HCT116 (cell line): ENCODE measurements around the gene GAPT. TPM values are rescaled to one million over a fixed set of nuclear protein-coding genes. Genes with fewer than 3 reads are reported as not detected.

Experiments used
- ATAC-seq: fragments of 200-7000 bp; cut with Tn5 transposase; 2 replicates; pipeline ENCODE4 v1.9.1; 2020; ENCODE audit warnings: mild to moderate bottlenecking, moderate library complexity
- BruUV-seq: library from RNA; stranded (reverse); fragments of 400-500 nt; replicated peaks from 2 replicates; lab custom pipeline; 2021; lab: Mats Ljungman, UMichigan
- CTCF ChIA-PET: fragments of 300-600 bp; sonication (Branson Sonifier 250); formaldehyde crosslinking; loops from one replicate; lab custom pipeline; 2021; ENCODE audit warnings: antibody characterized with exemption; lab: Charles Lee
- POLR2A ChIA-PET: fragments of 300-600, 350-600 bp; sonication (Branson Sonifier 250); formaldehyde crosslinking; loops from one replicate; lab custom pipeline; 2021; ENCODE audit warnings: antibody characterized with exemption; lab: Charles Lee
- RAD21 ChIA-PET, 2 experiments: fragments of 300-600 bp; sonication (Branson Sonifier 250); formaldehyde crosslinking; loops; one replicate each; lab custom pipeline; 2023; ENCODE audit warnings: low total read pairs in 2 of 2; ENCODE audit not compliant: uncharacterized antibody in 2 of 2, unreplicated experiment in 2 of 2, low non-redundant PET in 1 of 2; lab: Charles Lee
- DNase-seq: peaks from one replicate; pipeline ENCODE4 v3.0.0-alpha.2; 2010; ENCODE audit warnings: low read depth, low spot score
- H2AFZ ChIP-seq: fragments of 200-600 bp; shearing (Covaris generic), sonication (generic); 2 replicates; pipeline ENCODE4 v1.6.1; 2017; ENCODE audit warnings: low read depth, mixed run types, mixed read lengths, antibody characterized with exemption, low read length; ENCODE audit not compliant: poor library complexity, severe bottlenecking
- H3K27ac ChIP-seq: 2 replicates; pipeline ENCODE4 v1.5.1; 2012; ENCODE audit warnings: low read depth, low read length
- H3K27me3 ChIP-seq: fragments of 200-600 bp; sonication (generic); 2 replicates; pipeline ENCODE4 v1.6.1; 2016; ENCODE audit warnings: mixed run types, low read length, mixed read lengths; ENCODE audit not compliant: insufficient read depth
- H3K36me3 ChIP-seq, 2 experiments: fragments of 200-500 bp in 1 of 2; fragments of 200-600 bp in 1 of 2; sonication (Bioruptor generic) in 1 of 2; sonication (generic) in 1 of 2; 2 replicates each; pipeline versions ENCODE4 v1.5.1 to v1.6.1; 2014 to 2016; ENCODE audit warnings: low read length in 2 of 2, inconsistent platforms in 1 of 2, mixed read lengths in 1 of 2, mixed run types in 1 of 2; ENCODE audit not compliant: insufficient read depth in 2 of 2, control insufficient read depth in 1 of 2
- H3K4me1 ChIP-seq, 2 experiments: fragments of 200-600 bp in 1 of 2; sonication (generic) in 1 of 2; 2 replicates each; pipeline versions ENCODE4 v1.5.1 to v1.6.1; 2012 to 2017; ENCODE audit warnings: low read length in 2 of 2, inconsistent platforms in 1 of 2, mild to moderate bottlenecking in 1 of 2, mixed read lengths in 1 of 2, mixed run types in 1 of 2, moderate library complexity in 1 of 2; ENCODE audit not compliant: insufficient read depth in 2 of 2, control insufficient read depth in 1 of 2
- H3K4me2 ChIP-seq: fragments of 200-600 bp; sonication (generic); 2 replicates; pipeline ENCODE4 v1.6.1; 2017; ENCODE audit warnings: mixed run types, low read length, mixed read lengths
- H3K4me3 ChIP-seq, 2 experiments: fragments of 200-600 bp in 1 of 2; sonication (generic) in 1 of 2; replicated peaks in 1 of 2; 2 replicates each; pipeline ENCODE4 v1.5.1; 2011 to 2016; ENCODE audit warnings: low read length in 2 of 2, control low read depth in 1 of 2, low read depth in 1 of 2, mild to moderate bottlenecking in 1 of 2, mixed read lengths in 1 of 2, mixed run types in 1 of 2
- H3K79me2 ChIP-seq: fragments of 200-600 bp; sonication (generic); 2 replicates; pipeline ENCODE4 v1.6.1; 2017; ENCODE audit warnings: mild to moderate bottlenecking, mixed run types, low read length, moderate library complexity, mixed read lengths; ENCODE audit not compliant: insufficient read depth
- H3K9ac ChIP-seq: fragments of 200-600 bp; sonication (generic); 2 replicates; pipeline ENCODE4 v1.6.1; 2016; ENCODE audit warnings: low read length, mixed read lengths
- H3K9me2 ChIP-seq: fragments of 200-600 bp; sonication (generic), shearing (Covaris generic); 2 replicates; pipeline ENCODE4 v1.6.1; 2017; ENCODE audit warnings: mixed run types, mild to moderate bottlenecking, moderate library complexity; ENCODE audit not compliant: insufficient read depth
- H3K9me3 ChIP-seq, 2 experiments: fragments of 200-500 bp in 1 of 2; fragments of 200-600 bp in 1 of 2; sonication (Bioruptor generic) in 1 of 2; sonication (generic) in 1 of 2; 2 replicates each; pipeline ENCODE4 v1.6.1; 2014 to 2017; ENCODE audit warnings: low read length in 2 of 2, mixed read lengths in 2 of 2, inconsistent platforms in 1 of 2, low read depth in 1 of 2, mild to moderate bottlenecking in 1 of 2, mixed run types in 1 of 2, moderate library complexity in 1 of 2; ENCODE audit not compliant: control insufficient read depth in 1 of 2, insufficient read depth in 1 of 2
- H4K20me1 ChIP-seq: fragments of 200-600 bp; sonication (generic), shearing (Covaris generic); 2 replicates; pipeline ENCODE4 v1.6.1; 2017; ENCODE audit warnings: mixed run types, mild to moderate bottlenecking, moderate library complexity; ENCODE audit not compliant: insufficient read depth
- CBX3 ChIP-seq: IDR thresholded peaks from 2 replicates; pipeline ENCODE4 v1.6.1; 2012; ENCODE audit warnings: low read depth
- EZH2 ChIP-seq: fragments of 200-600 bp; sonication (generic); IDR thresholded peaks from 2 replicates; pipeline ENCODE4 v1.6.1; 2017; ENCODE audit warnings: antibody characterized with exemption, mixed run types
- MAX ChIP-seq: IDR thresholded peaks from 2 replicates; pipeline ENCODE4 v1.6.1; 2012
- POLR2A ChIP-seq: IDR thresholded peaks from 2 replicates; pipeline ENCODE4 v1.7.0; 2011; ENCODE audit warnings: borderline replicate concordance; ENCODE audit not compliant: insufficient read depth, insufficient read length; ENCODE audit errors: extremely low read depth
- RAD21 ChIP-seq: IDR thresholded peaks from 2 replicates; pipeline ENCODE4 v1.6.1; 2012; ENCODE audit warnings: low read depth, mild to moderate bottlenecking
- REST ChIP-seq: IDR thresholded peaks from 2 replicates; pipeline ENCODE4 v1.6.1; 2012; ENCODE audit warnings: low read depth
- SIN3A ChIP-seq: IDR thresholded peaks from 2 replicates; pipeline ENCODE4 v1.6.1; 2012; ENCODE audit warnings: low read depth
- SP1 ChIP-seq: IDR thresholded peaks from 2 replicates; pipeline ENCODE4 v1.6.1; 2012; ENCODE audit warnings: low read depth
- SRF ChIP-seq: IDR thresholded peaks from 2 replicates; pipeline ENCODE4 v1.6.1; 2012; ENCODE audit warnings: low read depth
- TCF7L2 ChIP-seq: IDR thresholded peaks from 2 replicates; pipeline ENCODE4 v1.7.0; 2011; ENCODE audit warnings: borderline replicate concordance, inconsistent platforms; ENCODE audit not compliant: insufficient read depth, insufficient read length; ENCODE audit errors: extremely low read depth
- YY1 ChIP-seq: IDR thresholded peaks from 2 replicates; pipeline ENCODE4 v1.6.1; 2011; ENCODE audit warnings: low read length, low read depth, moderate library complexity, mild to moderate bottlenecking; ENCODE audit not compliant: insufficient replicate concordance; ENCODE audit errors: extremely low read depth
- ZFX ChIP-seq: fragments of 450-650 bp; IDR thresholded peaks from 2 replicates; pipeline ENCODE4 v1.6.1; 2017
- ZNF274 ChIP-seq: fragments of 200-500 bp; sonication (Bioruptor generic); IDR thresholded peaks from 2 replicates; pipeline ENCODE4 v1.6.1; 2014; ENCODE audit warnings: mild to moderate bottlenecking, low read depth, low read length, inconsistent platforms
- intact Hi-C: fragments of 100-400 bp; cut with micrococcal nuclease; formaldehyde crosslinking; loops from 2 replicates; pipeline ENCODE4 v1.10.0; 2022
- total RNA-seq: library from RNA; stranded (reverse); gene quantifications from one replicate; pipeline ENCODE4 v1.2.1, GENCODE V29; 2021; ENCODE audit not compliant: unreplicated experiment

Gene GAPT
- total RNA-seq, 1 experiment from 2014 or later: not detected

GRCh38 chr5:58481828-58482227 lies 9.4 kb upstream of the GAPT start:
- Histone ChIP-seq H3K9me3 (peaks cover 0 to 4% of the 10 kb centered on the region in 2 experiments; a peak in 1 of 4 replicates), H3K79me2 (no peaks in the 10 kb centered on the region), H4K20me1 (no peaks in the 10 kb centered on the region), H3K9me2 (no peaks in the 10 kb centered on the region), H3K4me3 (no peak overlapping the region), H3K4me2 (no peak overlapping the region), H3K27ac (no peak overlapping the region), H3K27me3 (0 out of 2 replicates have a peak, but pooled peaks cover 4% of the 10 kb centered on the region), H2AFZ (no peak overlapping the region), H3K36me3 (no peaks in the 10 kb centered on the region), H3K4me1 (no peaks in the 10 kb centered on the region), H3K9ac (no peak overlapping the region)
- ChIA-PET CTCF (no interaction called here), POLR2A (no interaction called here), RAD21 (no interaction called here)
- DNase-seq (no peak), ATAC-seq (no peak)
- intact Hi-C loops: no loop called here
- no peak for TF ChIP-seq SRF
- TF ChIP-seq YY1: no peak
- TF ChIP-seq REST: no peak
- no peak for TF ChIP-seq ZFX
- no peak for TF ChIP-seq TCF7L2
- no peak for TF ChIP-seq POLR2A
- TF ChIP-seq CBX3: no peak
- TF ChIP-seq RAD21: no peak
- TF ChIP-seq ZNF274: no peak
- TF ChIP-seq MAX: no peak
- TF ChIP-seq SIN3A: no peak
- no peak for TF ChIP-seq SP1
- no peak for TF ChIP-seq EZH2
- no TSS peak for BruUV-seq
